Stimulated activated CD8-positive, alpha-beta memory T cell treated with anti-CD3 and anti-CD28 coated beads, Interleukin-15, amount 100 ng/mL, for 4 hours (primary cell): ENCODE data around the gene DLG5.

Experiments used
- DNase-seq, 2 donors: peaks; one replicate each; pipeline ENCODE4 v3.0.0-alpha.2; 2020; ENCODE audit warnings: low read depth in 2 of 2

The DLG5 gene

GRCh38 chr10:77944519-77944918, 18.0 kb upstream of the DLG5 start:
- no peak for DNase-seq

DNA sequence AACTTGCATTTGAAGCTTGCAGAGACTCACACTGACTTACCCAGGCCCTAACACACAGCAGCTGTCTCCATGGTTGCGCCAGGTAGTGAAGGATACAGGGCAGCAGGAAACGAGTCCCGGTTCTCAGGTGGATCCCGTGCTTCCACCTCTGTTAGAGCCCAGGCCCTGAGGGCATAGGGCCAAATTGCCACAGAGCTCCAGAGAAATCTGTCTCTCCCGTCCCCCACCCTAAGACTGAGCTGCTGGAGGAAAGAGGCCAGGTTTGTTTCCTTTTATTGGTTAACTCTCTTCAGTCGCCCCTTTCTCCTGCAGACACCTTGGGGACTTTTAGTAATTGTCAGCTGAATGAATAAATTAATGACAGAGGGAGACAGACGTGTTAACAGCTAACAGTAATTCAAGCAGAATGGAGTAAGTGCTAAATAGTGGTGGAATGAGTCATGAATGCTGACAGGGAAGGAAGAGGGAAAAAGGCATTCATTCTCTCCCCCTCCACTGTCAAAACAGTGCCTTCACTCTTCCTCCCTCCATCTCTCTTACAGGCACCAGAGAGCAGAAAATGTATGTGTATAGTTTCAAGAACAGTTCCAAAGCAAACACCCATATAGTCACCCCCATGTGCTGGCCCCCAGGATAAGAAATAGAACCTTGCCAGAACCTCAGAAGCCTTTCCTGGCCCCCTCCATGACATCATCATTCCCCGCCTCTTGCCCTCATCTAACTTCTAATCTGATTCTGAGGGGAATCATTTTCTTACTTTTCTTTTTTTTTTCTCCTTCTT, 16.8 kb upstream of the DLG5 start:
- no peak for DNase-seq

- no peak for DNase-seq
Observed at GRCh38 chr10:77941790-77942189, 15.2 kb upstream of the DLG5 start.

- DNase-seq: no peak
Observed at GRCh38 chr10:77940627-77941026, 14.1 kb upstream of the DLG5 start.

DNA sequence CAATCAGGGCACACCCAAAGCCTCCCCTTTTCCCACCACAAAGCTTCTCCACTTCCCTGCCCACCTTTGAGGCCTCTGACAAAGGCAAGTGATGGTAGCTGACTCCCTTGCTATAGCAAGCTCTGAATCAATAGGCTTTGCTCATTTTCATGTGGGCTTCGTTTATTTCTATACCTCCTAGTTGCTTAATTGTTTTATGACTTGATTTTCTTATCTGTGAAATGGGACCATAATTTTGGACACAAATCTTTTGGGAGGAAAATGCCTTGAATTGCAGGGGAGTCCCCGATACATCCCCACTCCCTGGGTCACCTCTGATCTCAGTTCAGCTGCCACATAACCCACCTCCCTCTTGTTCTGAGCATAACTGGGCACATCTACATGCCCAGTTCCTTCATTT, 13.7 kb upstream of the DLG5 start:
- DNase-seq: no peak

DNA sequence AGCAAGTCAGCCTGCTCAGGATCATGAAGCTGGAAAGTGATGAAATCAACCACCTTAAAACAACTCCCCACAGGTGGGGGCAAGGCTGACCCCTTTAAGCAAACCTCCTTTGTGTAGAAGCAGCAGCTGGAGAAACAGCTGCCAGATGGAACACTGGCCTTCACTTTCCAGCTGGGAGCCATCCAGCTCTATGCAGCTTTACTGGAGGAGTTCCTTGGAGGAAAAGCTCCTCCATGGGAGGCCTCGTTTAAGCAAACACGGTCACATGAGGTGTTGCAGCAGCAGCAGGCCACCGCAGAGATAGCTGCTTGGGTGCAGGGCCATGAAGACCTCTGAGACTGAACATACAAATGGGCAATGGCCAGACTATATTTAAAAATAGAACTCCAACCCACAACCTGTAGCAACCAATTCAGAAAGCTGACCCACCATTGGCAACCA, 13.0 kb upstream of the DLG5 start:
- no peak for DNase-seq

DNA sequence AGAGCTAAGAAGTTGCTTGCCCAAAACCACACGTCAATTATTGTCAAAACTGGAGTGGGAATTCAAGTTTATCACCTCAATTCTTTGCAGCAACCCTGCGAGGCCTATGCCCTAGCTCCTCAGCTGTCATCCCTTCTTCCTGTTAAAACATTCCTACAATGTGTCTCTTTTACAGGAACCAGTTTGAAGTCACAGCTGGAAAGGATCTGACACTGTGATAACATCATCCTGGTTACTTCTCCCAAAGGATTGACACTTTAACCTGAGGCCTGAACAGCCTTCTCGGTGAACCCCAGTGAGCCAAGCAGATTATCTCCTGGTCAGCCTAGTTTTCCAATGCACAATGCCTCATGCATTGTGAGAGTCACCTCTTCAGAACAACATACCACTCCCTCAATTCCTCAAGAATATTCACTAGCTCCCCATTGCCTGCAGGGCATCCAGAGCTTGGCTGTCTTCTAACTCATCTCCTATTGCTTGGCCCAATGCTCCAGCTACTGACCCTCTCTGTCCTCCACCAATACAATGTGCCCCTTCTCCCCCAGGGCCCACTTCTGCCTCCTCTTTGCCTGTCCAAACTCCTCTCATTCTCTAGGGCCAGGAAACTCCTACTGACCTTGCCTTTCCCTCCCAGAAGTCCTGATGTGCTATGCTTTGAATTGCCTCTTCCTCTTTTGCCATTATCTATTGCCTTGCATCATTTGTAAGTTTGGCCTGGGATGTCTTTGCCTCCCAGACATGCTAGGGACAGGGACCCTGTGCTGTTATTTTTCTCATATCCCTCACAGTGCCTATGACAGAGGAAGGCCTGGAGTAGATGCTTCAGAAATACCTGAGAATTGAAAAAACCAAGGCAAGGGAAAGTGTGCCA, 10.4 kb upstream of the DLG5 start:
- DNase-seq: no peak

GRCh38 chr10:77932016-77932715, 5.6 kb upstream of the DLG5 start:
- no peak for DNase-seq

GRCh38 chr10:77927402-77928246, 1.1 kb upstream of the DLG5 start:
- no peak for DNase-seq

- no peak for DNase-seq
Observed at GRCh38 chr10:77925795-77926565, 575 bp downstream of the DLG5 start.

DNA sequence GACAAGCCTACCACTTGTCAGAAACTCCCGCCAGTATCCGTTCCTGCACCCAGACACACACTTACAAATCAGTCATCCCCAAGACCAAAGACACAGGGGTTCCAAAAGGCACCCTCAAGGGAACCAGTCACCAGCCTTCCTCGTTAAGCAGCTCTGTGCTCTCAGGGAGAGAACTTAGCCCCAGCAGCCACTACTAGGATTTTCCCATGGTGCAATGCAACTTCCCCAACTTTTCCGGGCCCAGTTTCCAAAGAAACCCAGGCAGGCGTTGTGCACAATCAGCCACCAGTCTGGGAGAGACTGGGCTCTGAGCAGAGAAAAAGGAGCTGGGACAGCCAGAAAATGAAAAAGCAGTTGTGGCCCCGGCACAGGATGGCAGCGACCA, 1.2 kb downstream of the DLG5 start:
- no peak for DNase-seq

- DNase-seq: no peak
Observed at GRCh38 chr10:77922566-77923179, 3.9 kb downstream of the DLG5 start.

GRCh38 chr10:77922055-77922454, 4.5 kb downstream of the DLG5 start:
- no peak for DNase-seq

GRCh38 chr10:77921395-77921794, 5.2 kb downstream of the DLG5 start:
- no peak for DNase-seq

DNA sequence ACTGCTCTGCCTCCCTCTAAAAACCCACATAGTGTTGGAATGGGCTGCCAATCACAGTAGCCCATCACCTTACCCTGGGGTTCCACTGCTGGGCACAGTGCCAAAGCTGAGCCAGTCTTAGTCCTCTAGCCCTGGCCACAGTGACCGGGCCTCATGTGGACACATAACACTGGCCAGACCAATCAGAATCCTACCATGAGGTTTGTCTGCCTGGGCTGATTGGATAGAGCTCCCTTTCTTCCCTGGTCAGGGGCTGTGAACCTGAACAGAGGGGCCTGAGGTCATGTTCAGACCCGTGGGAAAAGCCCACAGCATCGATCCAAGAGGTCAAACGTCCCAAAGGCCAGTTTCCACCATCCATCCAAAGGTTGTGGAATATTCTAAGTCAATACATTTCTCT, 6.1 kb downstream of the DLG5 start:
- DNase-seq: no peak

GRCh38 chr10:77919713-77920108, 6.8 kb downstream of the DLG5 start:
- no peak for DNase-seq

- DNase-seq: no peak
Observed at GRCh38 chr10:77915319-77916105, 11.0 kb downstream of the DLG5 start.

DNA sequence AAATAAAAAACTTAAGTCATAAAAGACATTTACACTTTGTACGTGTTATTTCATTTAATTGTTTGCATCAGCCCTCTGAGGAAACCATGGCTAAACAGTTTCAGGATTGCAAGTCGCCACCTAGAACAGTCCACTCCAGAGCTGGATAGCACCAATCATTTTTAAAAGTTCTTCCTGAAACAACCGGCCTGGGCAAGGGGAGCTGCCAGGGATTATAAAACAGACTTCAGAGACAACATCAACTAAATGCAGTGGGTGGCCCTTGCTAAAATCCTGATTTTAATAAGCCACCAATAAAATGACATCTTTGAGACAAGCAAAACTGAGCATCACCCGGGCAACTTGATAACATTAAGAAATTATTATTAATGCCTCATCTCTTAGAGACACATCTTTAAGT, 13.5 kb downstream of the DLG5 start:
- DNase-seq: no peak

- DNase-seq: no peak
Observed at GRCh38 chr10:77912576-77912975, 14.0 kb downstream of the DLG5 start.
